ENCODE results near the gene TMEM214.

Gene TMEM214

GRCh38 chr2:27069961-27070618, 37.3 kb downstream of the TMEM214 start:
- no peak overlapping the region for H4K8ac ChIP-seq (ENCODE audit: low read depth, low read length)

GRCh38 chr2:27070653-27071276, 38.0 kb downstream of the TMEM214 start:
- Histone ChIP-seq H2BK12ac (ENCODE audit: low read length) (no peak overlapping the region), H3K27ac (replicated peaks; ENCODE audit: low read length) (no peak overlapping the region), H3K27me3 (ENCODE audit: control insufficient read depth in 3 of 3, insufficient read depth in 3 of 3, low read depth in 1 of 3, low read length in 3 of 3) (no peaks in the 10 kb centered on the region), H3K36me3 (replicated peaks in 1 of 2; ENCODE audit: control insufficient read depth in 2 of 2, insufficient read depth in 2 of 2, low read length in 2 of 2) (peaks cover 23 to 46% of the 10 kb centered on the region in 2 donors), H3K4me2 (ENCODE audit: insufficient read depth, low read length, poor library complexity, severe bottlenecking) (peak overlapping the region; percentile 92), H3K4me3 (ENCODE audit: low read length in 2 of 2) (peak overlapping the region; percentile 92 to 94), H3K18ac (ENCODE audit: low read length) (peak overlapping the region; percentile 98), H2BK5ac (ENCODE audit: low read length) (no peak overlapping the region), H2BK120ac (ENCODE audit: low read depth, low read length) (no peak overlapping the region), H3K4me1 (ENCODE audit: control insufficient read depth in 2 of 2, insufficient read depth in 1 of 2, low read depth in 1 of 2, low read length in 2 of 2) (peaks cover 12 to 16% of the 10 kb centered on the region in 2 donors), H3K23ac (ENCODE audit: low read depth, low read length, poor library complexity) (peak overlapping the region; percentile 95), H3K79me1 (ENCODE audit: low read depth, low read length) (peaks cover 7% of the 10 kb centered on the region), H2BK15ac (ENCODE audit: low read length) (peak overlapping the region; percentile 60), H3K14ac (ENCODE audit: low read length) (peak overlapping the region; percentile 26), H2AK5ac (ENCODE audit: low read depth, low read length) (peak overlapping the region; percentile 76), H4K8ac (ENCODE audit: low read depth, low read length) (no peak overlapping the region), H3K9me3 (replicated peaks in 1 of 2; ENCODE audit: control insufficient read depth in 2 of 2, insufficient read depth in 1 of 2, low read depth in 1 of 2, low read length in 2 of 2) (no peaks in the 10 kb centered on the region), H2AFZ (ENCODE audit: low read length) (peak overlapping the region; percentile 92), H3K4ac (ENCODE audit: low read length) (peak overlapping the region; percentile 53), H4K91ac (ENCODE audit: low read depth, low read length, poor library complexity) (no peak overlapping the region), H3K9ac (ENCODE audit: low read depth, low read length, poor library complexity) (peak overlapping the region; percentile 96)
- no peak for DNase-seq (ENCODE audit: low spot score)
- no CpG with 5 or more reads among the region's 11 CpGs for WGBS, 2 donors (ENCODE audit: extremely low coverage in 2 of 2, insufficient read length in 2 of 2, insufficient replicate concordance in 1 of 2)

More at GRCh38 chr2:27069961-27070618, 37.3 kb downstream of the TMEM214 start:
- Histone ChIP-seq H4K91ac (ENCODE audit: low read depth, low read length, poor library complexity) (no peak overlapping the region), H2BK120ac (ENCODE audit: low read depth, low read length) (no peak overlapping the region), H3K18ac (ENCODE audit: low read length) (no peak overlapping the region), H3K23ac (ENCODE audit: low read depth, low read length, poor library complexity) (no peak overlapping the region), H3K27ac (replicated peaks; ENCODE audit: low read length) (no peak overlapping the region), H2BK15ac (ENCODE audit: low read length) (no peak overlapping the region), H2AK5ac (ENCODE audit: low read depth, low read length) (no peak overlapping the region), H3K9ac (ENCODE audit: low read depth, low read length, poor library complexity) (peak overlapping the region; percentile 3), H2AFZ (ENCODE audit: low read length) (no peak overlapping the region), H3K9me3 (replicated peaks in 1 of 2; ENCODE audit: control insufficient read depth in 2 of 2, insufficient read depth in 1 of 2, low read depth in 1 of 2, low read length in 2 of 2) (no peaks in the 10 kb centered on the region), H3K4ac (ENCODE audit: low read length) (no peak overlapping the region), H3K27me3 (ENCODE audit: control insufficient read depth in 3 of 3, insufficient read depth in 3 of 3, low read depth in 1 of 3, low read length in 3 of 3) (no peaks in the 10 kb centered on the region), H3K4me3 (ENCODE audit: low read length in 2 of 2) (peak overlapping the region in 1 of 2 donors; percentile 94), H3K14ac (ENCODE audit: low read length) (no peak overlapping the region), H2BK5ac (ENCODE audit: low read length) (no peak overlapping the region), H2BK12ac (ENCODE audit: low read length) (no peak overlapping the region), H3K79me1 (ENCODE audit: low read depth, low read length) (peaks cover 7% of the 10 kb centered on the region), H3K36me3 (replicated peaks in 1 of 2; ENCODE audit: control insufficient read depth in 2 of 2, insufficient read depth in 2 of 2, low read length in 2 of 2) (peaks cover 25 to 53% of the 10 kb centered on the region in 2 donors), H3K4me1 (ENCODE audit: control insufficient read depth in 2 of 2, insufficient read depth in 1 of 2, low read depth in 1 of 2, low read length in 2 of 2) (peaks cover 12 to 16% of the 10 kb centered on the region in 2 donors), H3K4me2 (ENCODE audit: insufficient read depth, low read length, poor library complexity, severe bottlenecking) (no peak overlapping the region)
- no CpG with 5 or more reads among the region's 8 CpGs for WGBS, 2 donors (ENCODE audit: extremely low coverage in 2 of 2, insufficient read length in 2 of 2, insufficient replicate concordance in 1 of 2)
- DNase-seq (ENCODE audit: low spot score): no peak

- Histone ChIP-seq H2BK120ac (ENCODE audit: low read depth, low read length) (peak within 1 kb of the TSS; percentile 66), H2BK15ac (ENCODE audit: low read length) (peak within 1 kb of the TSS; percentile 60), H4K91ac (ENCODE audit: low read depth, low read length, poor library complexity) (no peak within 1 kb of the TSS), H3K4ac (ENCODE audit: low read length) (peak within 1 kb of the TSS; percentile 53), H4K8ac (ENCODE audit: low read depth, low read length) (no peak within 1 kb of the TSS), H2BK5ac (ENCODE audit: low read length) (peak within 1 kb of the TSS; percentile 89), H2AFZ (ENCODE audit: low read length) (peak within 1 kb of the TSS; percentile 92), H3K79me1 (ENCODE audit: low read depth, low read length) (peaks cover 7% of the 10 kb centered on the region), H3K27ac (replicated peaks; ENCODE audit: low read length) (peak within 1 kb of the TSS; percentile 51), H3K4me2 (ENCODE audit: insufficient read depth, low read length, poor library complexity, severe bottlenecking) (peak within 1 kb of the TSS; percentile 92), H3K14ac (ENCODE audit: low read length) (peak within 1 kb of the TSS; percentile 26), H2AK5ac (ENCODE audit: low read depth, low read length) (peak within 1 kb of the TSS; percentile 82), H3K23ac (ENCODE audit: low read depth, low read length, poor library complexity) (peak within 1 kb of the TSS; percentile 95), H2BK12ac (ENCODE audit: low read length) (peak within 1 kb of the TSS; percentile 17), H3K4me3 (ENCODE audit: low read length in 2 of 2) (peak within 1 kb of the TSS; percentile 92 to 94), H3K9me3 (replicated peaks in 1 of 2; ENCODE audit: control insufficient read depth in 2 of 2, insufficient read depth in 1 of 2, low read depth in 1 of 2, low read length in 2 of 2) (no peaks in the 10 kb centered on the region), H3K36me3 (replicated peaks in 1 of 2; ENCODE audit: control insufficient read depth in 2 of 2, insufficient read depth in 2 of 2, low read length in 2 of 2) (peaks cover 23 to 39% of the 10 kb centered on the region in 2 donors), H3K9ac (ENCODE audit: low read depth, low read length, poor library complexity) (peak within 1 kb of the TSS; percentile 96), H3K18ac (ENCODE audit: low read length) (peak within 1 kb of the TSS; percentile 98), H3K4me1 (ENCODE audit: control insufficient read depth in 2 of 2, insufficient read depth in 1 of 2, low read depth in 1 of 2, low read length in 2 of 2) (peaks cover 12 to 20% of the 10 kb centered on the region in 2 donors), H3K27me3 (ENCODE audit: control insufficient read depth in 3 of 3, insufficient read depth in 3 of 3, low read depth in 1 of 3, low read length in 3 of 3) (no peaks in the 10 kb centered on the region)
- peak; percentile 90 for DNase-seq (ENCODE audit: low spot score)
- WGBS, 2 donors (ENCODE audit: extremely low coverage in 2 of 2, insufficient read length in 2 of 2, insufficient replicate concordance in 1 of 2): no CpG with 5 or more reads among the region's 86 CpGs
These were observed 38.7 kb downstream of the TMEM214 start, which contains the start of gene OST4 for GRCh38 chr2:27071277-27071989. TSS of gene OST4 (minus strand) at chr2:27071654.

Data from neuronal stem cell (in vitro differentiated cells).